Stimulated activated CD8-positive, alpha-beta memory T cell treated with anti-CD3 and anti-CD28 coated beads, Interleukin-4, amount 100 ng/mL, for 4 hours (primary cell): ENCODE measurements around the gene TPSB2.
"Not testable (repeated sequence)": the region's sequence is repeated elsewhere in the genome, so short reads cannot be mapped to it uniquely, and the experiment has no call there.

ENCODE experiments used
- DNase-seq, 2 donors: peaks; one replicate each; pipeline ENCODE4 v3.0.0-alpha.2; 2020; ENCODE audit warnings: low read depth in 2 of 2, low spot score in 1 of 2

TPSB2 gene

GRCh38 chr16:1261131-1261892 is 31.3 kb upstream of the TPSB2 start:
- DNase-seq, result no peak

GRCh38 chr16:1260101-1260680 is 30.2 kb upstream of the TPSB2 start:
- DNase-seq, result no peak

GRCh38 chr16:1259760-1260068 is 29.7 kb upstream of the TPSB2 start:
- no peak for DNase-seq

- no peak for DNase-seq
Observed at GRCh38 chr16:1258906-1259759, 29.1 kb upstream of the TPSB2 start.

- no peak for DNase-seq
Observed at GRCh38 chr16:1258225-1258600, 28.2 kb upstream of the TPSB2 start.

GRCh38 chr16:1257561-1258224 is 27.7 kb upstream of the TPSB2 start:
- no peak for DNase-seq

GRCh38 chr16:1256874-1257322 is 26.9 kb upstream of the TPSB2 start:
- no peak for DNase-seq

GRCh38 chr16:1256296-1256873 is 26.4 kb upstream of the TPSB2 start:
- not testable (repeated sequence) for DNase-seq

- DNase-seq, result not testable (repeated sequence)
Observed at GRCh38 chr16:1255276-1256122, 25.5 kb upstream of the TPSB2 start, which contains the start of gene TPSD1. Gene TPSD1 (plus strand): TSS chr16:1256069. CDS start chr16:1256281, 212 bp downstream.

GRCh38 chr16:1254821-1255220 is 24.8 kb upstream of the TPSB2 start:
- not testable (repeated sequence) for DNase-seq

- DNase-seq, result not testable (repeated sequence)
Observed at GRCh38 chr16:1253701-1254364, 23.8 kb upstream of the TPSB2 start.

GRCh38 chr16:1249031-1249755 is 19.2 kb upstream of the TPSB2 start:
- not testable (repeated sequence) for DNase-seq

GRCh38 chr16:1247903-1248537 is 18.0 kb upstream of the TPSB2 start:
- not testable (repeated sequence) for DNase-seq

GRCh38 chr16:1245452-1246020 is 15.6 kb upstream of the TPSB2 start:
- DNase-seq, result no peak

GRCh38 chr16:1244881-1245280 is 14.9 kb upstream of the TPSB2 start:
- DNase-seq, result no peak

GRCh38 chr16:1243907-1244850 is 14.2 kb upstream of the TPSB2 start:
- DNase-seq, result not testable (repeated sequence)

GRCh38 chr16:1243363-1243762 is 13.4 kb upstream of the TPSB2 start:
- DNase-seq, result not testable (repeated sequence)
